ENCODE data around the gene RAD51AP2. TPM values are rescaled to one million over a fixed set of nuclear protein-coding genes. Genes with fewer than 3 reads are reported as not detected.

The RAD51AP2 gene
- total RNA-seq, 1 donor from 2014 or later, result not detected

- no peak for DNase-seq (ENCODE audit: low read depth, low spot score)
Observed at GRCh38 chr2:17470855-17471641, 47.2 kb downstream of the RAD51AP2 start.

DNA sequence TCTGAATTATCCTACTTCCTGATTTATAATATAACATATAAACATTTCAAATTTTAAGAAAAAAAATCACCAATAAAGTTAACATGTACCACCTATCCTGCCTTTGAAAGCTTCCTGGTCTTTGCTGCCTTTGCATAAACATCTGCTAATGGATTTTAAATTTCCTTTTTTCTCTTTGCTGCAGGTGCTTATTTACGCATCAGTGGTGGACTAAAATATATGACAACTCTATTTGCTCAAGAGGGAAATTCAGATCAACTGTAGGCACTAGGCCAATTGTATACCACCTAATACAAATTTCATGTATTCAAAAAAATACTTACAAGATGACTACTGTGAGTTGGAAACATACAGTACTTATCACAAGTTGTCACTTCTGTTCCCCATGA, 57.2 kb downstream of the RAD51AP2 start:
- no peak for DNase-seq (ENCODE audit: low read depth, low spot score)

Other genes with a start within 250 kb of the RAD51AP2 start
- gene VSNL1, start 22.3 kb upstream of the RAD51AP2 start, total RNA-seq, result not detected in 2 replicates
- 36.2 and 39.0 TPM in 2 replicates for gene SMC6, start 235.4 kb upstream of the RAD51AP2 start, total RNA-seq
- 8.3 and 17.1 TPM in 2 replicates for gene GEN1, start 235.7 kb upstream of the RAD51AP2 start, total RNA-seq